Vagina (tissue), 2 donors: ENCODE results near the gene CR1.
"Not testable (repeated sequence)": the region's sequence is repeated elsewhere in the genome, so short reads cannot be mapped to it uniquely, and the experiment has no call there.

Experiments
- CTCF ChIP-seq, 3 experiments: fragments of 450-650 bp in 2 of 3; fragments of 200-600 bp in 1 of 3; sonication (generic) in 1 of 3; IDR thresholded peaks; one replicate each; pipeline ENCODE4 v1.5.1; 2017 to 2019; ENCODE audit warnings: antibody characterized with exemption in 3 of 3, mild to moderate bottlenecking in 2 of 3, moderate library complexity in 2 of 3
- POLR2A ChIP-seq, 2 donors: fragments of 450-650 bp; IDR thresholded peaks; one replicate each; pipeline ENCODE4 v1.6.1; 2017; ENCODE audit warnings: antibody characterized with exemption in 2 of 2, mild to moderate bottlenecking in 2 of 2, moderate library complexity in 2 of 2

GRCh38 chr1:207589506-207589905 is 93.5 kb downstream of the CR1 start:
- not testable (repeated sequence) for TF ChIP-seq POLR2A, CTCF (IDR thresholded peaks at IDR 0.05)
